H1 (cell line): ENCODE measurements around the gene PRKAB1. TPM values are rescaled to one million over a fixed set of nuclear protein-coding genes. Genes with fewer than 3 reads are reported as not detected.

Experiments
- CTCF ChIA-PET: fragments of 300-600 bp; sonication (Branson Sonifier 250); formaldehyde crosslinking; loops from one replicate; lab custom pipeline; 2021; ENCODE audit not compliant: partially characterized antibody; lab: Charles Lee
- POLR2A ChIA-PET: fragments of 300-600 bp; sonication (Branson Sonifier 250); formaldehyde crosslinking; loops from one replicate; lab custom pipeline; 2021; ENCODE audit warnings: inconsistent platforms; ENCODE audit not compliant: partially characterized antibody; lab: Charles Lee
- DNase-seq, 2 experiments: peaks; one replicate each; pipeline versions ENCODE4 v3.0.0 to v3.0.0-alpha.2; 2010 to 2022; ENCODE audit warnings: low spot score in 2 of 2, low read depth in 1 of 2, mixed read lengths in 1 of 2
- FAIRE-seq: peaks from 2 replicates; lab custom pipeline; 2011; peaks lifted over from hg19 to GRCh38; lab: Jason Lieb, UNC
- H2AFZ ChIP-seq: 2 replicates; pipeline ENCODE4 v1.8.1; 2012; ENCODE audit warnings: low read length, inconsistent platforms
- H2AK5ac ChIP-seq: 2 replicates; pipeline ENCODE4 v1.6.1; 2013; ENCODE audit warnings: low read depth, low read length
- H2BK120ac ChIP-seq: replicated peaks from 2 replicates; pipeline ENCODE3; 2013; ENCODE audit warnings: low read depth, low read length, inconsistent platforms
- H2BK12ac ChIP-seq: 2 replicates; pipeline ENCODE4 v1.6.1; 2013; ENCODE audit warnings: low read depth, low read length
- H2BK15ac ChIP-seq: 2 replicates; pipeline ENCODE4 v1.6.1; 2013; ENCODE audit warnings: low read length
- H2BK20ac ChIP-seq: 2 replicates; pipeline ENCODE4 v1.6.1; 2013; ENCODE audit warnings: low read length
- H2BK5ac ChIP-seq: 2 replicates; pipeline ENCODE4 v1.6.1; 2013; ENCODE audit warnings: low read depth, low read length
- H3K14ac ChIP-seq: 2 replicates; pipeline ENCODE4 v1.6.1; 2013; ENCODE audit warnings: inconsistent platforms; ENCODE audit not compliant: insufficient read length
- H3K18ac ChIP-seq: 2 replicates; pipeline ENCODE4 v1.6.1; 2013; ENCODE audit warnings: low read length; ENCODE audit errors: extremely low read depth
- H3K23ac ChIP-seq: 2 replicates; pipeline ENCODE4 v1.6.1; 2013; ENCODE audit warnings: inconsistent platforms; ENCODE audit not compliant: insufficient read length
- H3K23me2 ChIP-seq: 2 replicates; pipeline ENCODE4 v1.6.1; 2013; ENCODE audit warnings: low read depth, low read length
- H3K27ac ChIP-seq: 2 replicates; pipeline ENCODE4 v1.6.1; 2011; ENCODE audit warnings: low read depth, low read length, inconsistent platforms
- H3K27me3 ChIP-seq, 4 experiments: replicated peaks in 1 of 4; 1 replicate in 1 of 4; 2 replicates in 3 of 4; pipeline versions ENCODE4 v1.6.1 to v1.8.1; 2011 to 2013; ENCODE audit warnings: low read length in 3 of 4, mild to moderate bottlenecking in 3 of 4, inconsistent platforms in 2 of 4, mixed read lengths in 2 of 4, moderate library complexity in 1 of 4; ENCODE audit not compliant: control insufficient read depth in 3 of 4, insufficient read depth in 3 of 4; ENCODE audit errors: extremely low read depth in 1 of 4
- H3K36me3 ChIP-seq, 4 experiments: 2 replicates each; pipeline versions ENCODE4 v1.6.1 to v1.8.1; 2011 to 2013; ENCODE audit warnings: mild to moderate bottlenecking in 4 of 4, low read length in 3 of 4, moderate library complexity in 2 of 4, control low read depth in 1 of 4, inconsistent platforms in 1 of 4; ENCODE audit not compliant: insufficient read depth in 4 of 4, control insufficient read depth in 2 of 4
- H3K4ac ChIP-seq: replicated peaks from 2 replicates; pipeline ENCODE3; 2013; ENCODE audit warnings: low read length, low read depth, mixed read lengths, inconsistent platforms; ENCODE audit not compliant: insufficient read length
- H3K4me1 ChIP-seq, 4 experiments: replicated peaks in 1 of 4; 1 replicate in 1 of 4; 2 replicates in 3 of 4; pipeline versions ENCODE4 v1.6.1 to v1.8.1; 2011 to 2013; ENCODE audit warnings: low read length in 3 of 4, inconsistent platforms in 2 of 4, mixed read lengths in 1 of 4; ENCODE audit not compliant: insufficient read depth in 4 of 4, control insufficient read depth in 3 of 4
- H3K4me2 ChIP-seq, 2 experiments: 2 replicates each; pipeline versions ENCODE4 v1.6.1 to v1.8.1; 2011 to 2013; ENCODE audit warnings: low read depth in 2 of 2, low read length in 2 of 2, control low read depth in 1 of 2, inconsistent platforms in 1 of 2, mild to moderate bottlenecking in 1 of 2; ENCODE audit not compliant: insufficient read depth in 1 of 2
- H3K4me3 ChIP-seq, 4 experiments: fragments of 200-600, 300-600 bp in 1 of 4; sonication (generic), shearing (Covaris generic), sonication (Bioruptor Twin) in 1 of 4; 2 replicates each; pipeline versions ENCODE4 v1.5.1 to v1.8.1; 2011 to 2016; ENCODE audit warnings: low read length in 4 of 4, low read depth in 3 of 4, control low read depth in 2 of 4, inconsistent platforms in 2 of 4, mild to moderate bottlenecking in 2 of 4, mixed read lengths in 1 of 4, moderate library complexity in 1 of 4; ENCODE audit not compliant: insufficient read depth in 2 of 4; ENCODE audit errors: extremely low read depth in 1 of 4
- H3K56ac ChIP-seq: replicated peaks from 2 replicates; pipeline ENCODE3; 2013; ENCODE audit warnings: low read depth, mild to moderate bottlenecking, mixed read lengths, low read length, inconsistent platforms; ENCODE audit not compliant: insufficient read length
- H3K79me1 ChIP-seq: 2 replicates; pipeline ENCODE4 v1.6.1; 2013; ENCODE audit warnings: low read depth, low read length, control low read depth
- H3K79me2 ChIP-seq, 2 experiments: 2 replicates each; pipeline versions ENCODE4 v1.6.1 to v1.8.1; 2012 to 2013; ENCODE audit warnings: low read length in 2 of 2, mild to moderate bottlenecking in 2 of 2, inconsistent platforms in 1 of 2; ENCODE audit not compliant: insufficient read depth in 2 of 2, control insufficient read depth in 1 of 2
- H3K9ac ChIP-seq, 4 experiments: replicated peaks in 1 of 4; 1 replicate in 1 of 4; 2 replicates in 3 of 4; pipeline versions ENCODE4 v1.6.1 to v1.8.1; 2011 to 2013; ENCODE audit warnings: low read depth in 3 of 4, low read length in 3 of 4, control low read depth in 2 of 4, mild to moderate bottlenecking in 2 of 4, moderate library complexity in 2 of 4, inconsistent platforms in 1 of 4; ENCODE audit errors: extremely low read depth in 1 of 4
- H3K9me3 ChIP-seq, 2 experiments: 2 replicates each; pipeline versions ENCODE4 v1.6.1 to v1.8.1; 2012 to 2013; ENCODE audit warnings: mild to moderate bottlenecking in 2 of 2, moderate library complexity in 2 of 2, control low read depth in 1 of 2, inconsistent platforms in 1 of 2, low read depth in 1 of 2, low read length in 1 of 2, mixed read lengths in 1 of 2; ENCODE audit not compliant: insufficient read depth in 2 of 2
- H4K20me1 ChIP-seq, 2 experiments: replicated peaks in 1 of 2; 2 replicates each; pipeline versions ENCODE3 to v1.8.1; 2011 to 2013; ENCODE audit warnings: inconsistent platforms in 2 of 2, low read length in 2 of 2, mild to moderate bottlenecking in 1 of 2; ENCODE audit not compliant: insufficient read depth in 2 of 2, control insufficient read depth in 1 of 2
- H4K5ac ChIP-seq: 2 replicates; pipeline ENCODE4 v1.6.1; 2013; ENCODE audit warnings: low read length, low read depth, mixed read lengths, inconsistent platforms; ENCODE audit not compliant: insufficient read length
- H4K8ac ChIP-seq: 2 replicates; pipeline ENCODE4 v1.8.0; 2013; ENCODE audit warnings: mild to moderate bottlenecking, moderate library complexity, low read length, inconsistent platforms; ENCODE audit not compliant: insufficient read depth; ENCODE audit errors: extremely low read depth
- H4K91ac ChIP-seq: replicated peaks from 2 replicates; pipeline ENCODE3; 2013; ENCODE audit warnings: low read length, mixed read lengths, inconsistent platforms; ENCODE audit not compliant: insufficient read length
- E2F6 ChIP-seq: IDR thresholded peaks from 2 replicates; pipeline ENCODE4 v1.6.1; 2012; ENCODE audit warnings: inconsistent platforms
- PHF8 ChIP-seq: fragments of 200-600 bp; sonication (generic); conservative IDR thresholded peaks from 2 replicates; pipeline ENCODE4 v1.7.1; 2012; ENCODE audit warnings: low read depth, mild to moderate bottlenecking, inconsistent platforms, low read length, moderate library complexity
- RBBP5 ChIP-seq: IDR thresholded peaks from 2 replicates; pipeline ENCODE4 v1.7.1; 2012; ENCODE audit warnings: low read depth, mild to moderate bottlenecking, inconsistent platforms, low read length, moderate library complexity, borderline replicate concordance
- SUZ12 ChIP-seq: fragments of 200-600 bp; sonication (generic); IDR thresholded peaks from 2 replicates; pipeline ENCODE4 v1.6.1; 2012; ENCODE audit warnings: mild to moderate bottlenecking, inconsistent platforms, low read length, moderate library complexity, mixed read lengths
- TAF1 ChIP-seq: IDR thresholded peaks from 2 replicates; pipeline ENCODE4 v1.6.1; 2011; ENCODE audit warnings: mild to moderate bottlenecking, low read depth, low read length
- WGBS, 2 experiments: shearing (Covaris generic) in 1 of 2; methylation state at CpG; one replicate each; pipeline versions ENCODE4 v1.1.6 to v1.1.7; 2013 to 2015; ENCODE audit warnings: low lambda C conversion rate in 2 of 2, mixed read lengths in 2 of 2, inconsistent platforms in 1 of 2, low coverage in 1 of 2, missing lambda C conversion rate in 1 of 2; ENCODE audit not compliant: insufficient replicate concordance in 2 of 2, insufficient coverage in 1 of 2, insufficient read length in 1 of 2; ENCODE audit errors: extremely low coverage in 1 of 2, missing lambda C conversion rate in 1 of 2; 5-methylcytosine and 5-hydroxymethylcytosine counted together
- polyA plus RNA-seq, 7 experiments: library from polyadenylated mRNA; depleted of rRNA in 3 of 7; stranded (reverse) in 5 of 7; unstranded in 2 of 7; fragments of >200 nt in 5 of 7; fragments of 200-250 nt in 2 of 7; gene quantifications; 1 replicate in 5 of 7; 2 replicates in 1 of 7; 4 replicates in 1 of 7; pipeline versions ENCODE4 v1.2.1 to v1.2.3, GENCODE V29; 2011 to 2013; ENCODE audit warnings: missing spikeins in 2 of 7, mixed read lengths in 2 of 7
- total RNA-seq: library from RNA; stranded (reverse); fragmentation: NEBNext Ultra II Directional; extraction: Animal tissue kit (Norgen Biotek cat#: 25700); gene quantifications from 2 replicates; pipeline ENCODE4 v1.2.1, GENCODE V29; 2021

PRKAB1 gene
- total and polyA plus RNA-seq, 2 of the 8 experiments (the other 6 are each of a cell fraction or from before 2014, with no cell fraction given) = 24.0 to 32.1 TPM

- Histone ChIP-seq H3K9ac (no peak overlapping the region), H2BK120ac (no peak overlapping the region), H3K79me1 (no peaks in the 10 kb centered on the region; the same call in 1 of the 2 replicates), H3K4me2 (no peak overlapping the region), H3K4ac (no peak overlapping the region), H3K14ac (no peak overlapping the region), H3K27me3 (no peaks in the 10 kb centered on the region), H2BK12ac (no peak overlapping the region), H4K8ac (no peak overlapping the region), H3K9me3 (no peaks in the 10 kb centered on the region), H4K5ac (no peak overlapping the region), H2BK5ac (no peak overlapping the region), H3K36me3 (peaks cover 11 to 40% (median 34%) of the 10 kb centered on the region in 4 experiments), H4K91ac (no peak overlapping the region), H3K4me1 (peaks cover 0 to 4% (median 0%) of the 10 kb centered on the region in 4 experiments; a peak in 2 of 7 replicates), H2BK15ac (no peak overlapping the region), H4K20me1 (peaks cover 4 to 9% of the 10 kb centered on the region in 2 experiments), H3K79me2 (no peaks in the 10 kb centered on the region), H3K23me2 (no peaks in the 10 kb centered on the region), H3K27ac (no peak overlapping the region), H3K18ac (no peak overlapping the region), H2AK5ac (no peak overlapping the region), H2BK20ac (no peak overlapping the region), H3K4me3 (no peak overlapping the region), H3K56ac (no peak overlapping the region), H2AFZ (no peak overlapping the region), H3K23ac (no peak overlapping the region)
- no peak for TF ChIP-seq RBBP5
- no peak for TF ChIP-seq PHF8
- TF ChIP-seq SUZ12 = no peak
- no peak for TF ChIP-seq TAF1
- TF ChIP-seq E2F6 = no peak
- FAIRE-seq = no peak
- WGBS, 2 experiments = 100% methylated on average over 3 of the region's 3 CpGs; no CpG with 5 or more reads in 1 of the 2 experiments
- POLR2A ChIA-PET = interaction anchor here (1.2 to 3.1 kb wide), 7 partner anchors 11 to 111 kb away, joined by 3 to 14 read pairs (median 4); partner anchors contain the start of gene PRKAB1
- DNase-seq = no peak
- CTCF ChIA-PET = interaction anchor here (0.8 to 2.2 kb wide), 3 partner anchors 13 to 40 kb away, joined by 3 to 10 read pairs (median 6); no protein-coding TSS in a partner anchor
Measured at GRCh38 chr12:119682639-119683252, 14.8 kb downstream of the PRKAB1 start.
